ENCODE data around the gene PGAP2.

- TF ChIP-seq EZH2 (IDR thresholded peaks at IDR 0.05; ENCODE audit: low read length) (no peak), CTCF (optimal IDR thresholded peaks at IDR 0.05 in 1 of 3, IDR thresholded peaks at IDR 0.05 in 1 of 3, conservative IDR thresholded peaks at IDR 0.05 in 1 of 3; ENCODE audit: extremely low read depth in 1 of 3, insufficient read depth in 2 of 3, low read length in 3 of 3) (no peak)
Observed at GRCh38 chr11:3830088-3830487, 21.7 kb downstream of the PGAP2 start.
